Neural progenitor cell (in vitro differentiated cells): ENCODE measurements around the gene NQO2. TPM values are rescaled to one million over a fixed set of nuclear protein-coding genes. Genes with fewer than 3 reads are reported as not detected.
A peak's percentile ranks its signal among the peaks of the same experiment; 100 is the strongest.
"Not testable (repeated sequence)": the region's sequence is repeated elsewhere in the genome, so short reads cannot be mapped to it uniquely, and the experiment has no call there.

Source experiments
- DNase-seq: peaks from one replicate; pipeline ENCODE4 v3.0.0-alpha.2; 2016; ENCODE audit warnings: low spot score
- H2AFZ ChIP-seq: fragments of 200-600 bp; sonication (generic); replicated peaks from 2 replicates; pipeline ENCODE4 v1.6.1; 2016; ENCODE audit warnings: antibody characterized with exemption
- H3F3A ChIP-seq: fragments of 200-600 bp; sonication (generic); 2 replicates; pipeline ENCODE4 v1.6.1; 2016; ENCODE audit warnings: antibody characterized with exemption, low read depth
- H3K27ac ChIP-seq: fragments of 200-600 bp; sonication (generic); 2 replicates; pipeline ENCODE4 v1.5.1; 2016; ENCODE audit warnings: mild to moderate bottlenecking
- H3K27me3 ChIP-seq: fragments of 200-600 bp; sonication (generic); 2 replicates; pipeline ENCODE4 v1.6.1; 2016; ENCODE audit warnings: mild to moderate bottlenecking, moderate library complexity
- H3K36me3 ChIP-seq: fragments of 200-600 bp; sonication (generic); 2 replicates; pipeline ENCODE4 v1.5.1; 2016
- H3K4me1 ChIP-seq: fragments of 200-600 bp; sonication (generic); 2 replicates; pipeline ENCODE4 v1.6.1; 2016; ENCODE audit warnings: mixed run types
- H3K4me2 ChIP-seq: fragments of 200-600 bp; sonication (generic); 2 replicates; pipeline ENCODE4 v1.6.1; 2016
- H3K4me3 ChIP-seq: fragments of 200-600 bp; sonication (generic); 2 replicates; pipeline ENCODE4 v1.5.1; 2016
- H3K79me2 ChIP-seq: fragments of 200-600 bp; sonication (generic); 2 replicates; pipeline ENCODE4 v1.6.1; 2016; ENCODE audit warnings: low read depth
- H3K9ac ChIP-seq: fragments of 200-600 bp; sonication (generic); 2 replicates; pipeline ENCODE4 v1.6.1; 2016
- H3K9me3 ChIP-seq: fragments of 200-600 bp; sonication (generic); 2 replicates; pipeline ENCODE4 v1.5.1; 2016; ENCODE audit warnings: low read depth
- H4K20me1 ChIP-seq: fragments of 200-600 bp; sonication (generic); 2 replicates; pipeline ENCODE4 v1.6.1; 2016; ENCODE audit warnings: low read depth
- H3K27ac Mint-ChIP-seq: 3 replicates; pipeline ENCODE4 v1.8.0; 2021; ENCODE audit warnings: mixed read lengths
- H3K27me3 Mint-ChIP-seq: 2 replicates; pipeline ENCODE4 v1.8.0; 2022; ENCODE audit warnings: low read depth, mild to moderate bottlenecking, inconsistent platforms, moderate library complexity, mixed read lengths; ENCODE audit not compliant: insufficient read depth
- H3K36me3 Mint-ChIP-seq: 3 replicates; pipeline ENCODE4 v1.8.0; 2021; ENCODE audit warnings: mixed read lengths
- H3K4me1 Mint-ChIP-seq: 3 replicates; pipeline ENCODE4 v1.8.0; 2021; ENCODE audit warnings: mixed read lengths
- H3K4me3 Mint-ChIP-seq: 3 replicates; pipeline ENCODE4 v1.8.0; 2021; ENCODE audit warnings: mild to moderate bottlenecking, moderate library complexity, mixed read lengths
- H3K9me3 Mint-ChIP-seq: 3 replicates; pipeline ENCODE4 v1.8.0; 2020; ENCODE audit warnings: mixed read lengths
- CTCF ChIP-seq: fragments of 200-600 bp; sonication (generic); IDR thresholded peaks from 2 replicates; pipeline ENCODE4 v1.5.1; 2017; ENCODE audit warnings: antibody characterized with exemption, mild to moderate bottlenecking
- EZH2 ChIP-seq: fragments of 200-600 bp; sonication (generic); IDR thresholded peaks from 2 replicates; pipeline ENCODE4 v1.6.1; 2017; ENCODE audit warnings: antibody characterized with exemption, mild to moderate bottlenecking, moderate library complexity
- EZH2phosphoT487 ChIP-seq: fragments of 200-600 bp; sonication (generic); IDR thresholded peaks from 2 replicates; pipeline ENCODE4 v1.6.1; 2017; ENCODE audit warnings: antibody characterized with exemption
- total RNA-seq: library from RNA; depleted of rRNA; stranded (reverse); fragments of >200 nt; gene quantifications from 2 replicates; pipeline ENCODE4 v1.2.3, GENCODE V29; 2015; ENCODE audit warnings: low replicate concordance

Gene NQO2
- total RNA-seq, 1 donor from 2014 or later: 19.5 TPM

- Histone ChIP-seq H3K27ac (no peak overlapping the region), H2AFZ (no peak overlapping the region), H3K4me1 (peaks cover 12% of the 10 kb centered on the region), H3K36me3 (no peaks in the 10 kb centered on the region), H4K20me1 (no peaks in the 10 kb centered on the region), H3K27me3 (peaks cover 25% of the 10 kb centered on the region), H3K9ac (no peak overlapping the region), H3K9me3 (no peaks in the 10 kb centered on the region), H3K79me2 (no peaks in the 10 kb centered on the region), H3K4me2 (no peak overlapping the region), H3K4me3 (no peak overlapping the region), H3F3A (peaks cover 10% of the 10 kb centered on the region)
- Mint-ChIP-seq H3K4me3 (peak overlapping the region; percentile 91), H3K9me3 (no peaks in the 10 kb centered on the region), H3K27me3 (peaks cover 4% of the 10 kb centered on the region), H3K36me3 (peaks cover 19% of the 10 kb centered on the region), H3K4me1 (peaks cover 31% of the 10 kb centered on the region), H3K27ac (no peak overlapping the region)
- no peak for TF ChIP-seq EZH2
- TF ChIP-seq CTCF: no peak
- no peak for TF ChIP-seq EZH2phosphoT487
- no peak for DNase-seq
Measured at GRCh38 chr6:3001146-3001772, 1.6 kb downstream of the NQO2 start.

GRCh38 chr6:3001773-3002293 is 2.1 kb downstream of the NQO2 start:
- peak; percentile 66 for DNase-seq
- no peak overlapping the region for H3K27ac ChIP-seq
- H3K9ac ChIP-seq: no peak overlapping the region
- H3K9me3 ChIP-seq: no peaks in the 10 kb centered on the region
- Mint-ChIP-seq H3K27ac (no peak overlapping the region), H3K4me3 (peak overlapping the region; percentile 16), H3K27me3 (peaks cover 4% of the 10 kb centered on the region), H3K36me3 (peaks cover 24% of the 10 kb centered on the region), H3K4me1 (peaks cover 31% of the 10 kb centered on the region), H3K9me3 (no peaks in the 10 kb centered on the region)
- H3K79me2 ChIP-seq: no peaks in the 10 kb centered on the region
- no peaks in the 10 kb centered on the region for H4K20me1 ChIP-seq
- H3K4me2 ChIP-seq: no peak overlapping the region
- no peaks in the 10 kb centered on the region for H3K36me3 ChIP-seq
- H3K4me3 ChIP-seq: no peak overlapping the region
- peaks cover 10% of the 10 kb centered on the region for H3F3A ChIP-seq
- H3K27me3 ChIP-seq: peaks cover 25% of the 10 kb centered on the region
- TF ChIP-seq EZH2: no peak
- peak; percentile 63 for TF ChIP-seq CTCF
- H2AFZ ChIP-seq: no peak overlapping the region
- H3K4me1 ChIP-seq: peaks cover 12% of the 10 kb centered on the region

- not testable (repeated sequence) for H3K9me3 ChIP-seq, H3K36me3 ChIP-seq, H3K9me3 Mint-ChIP-seq, H3K79me2 ChIP-seq, DNase-seq, H3K27me3 Mint-ChIP-seq, H3K27ac ChIP-seq, H4K20me1 ChIP-seq, H3K4me3 Mint-ChIP-seq, H3K27ac Mint-ChIP-seq, H2AFZ ChIP-seq, H3K4me2 ChIP-seq, H3K9ac ChIP-seq, H3K4me3 ChIP-seq
- H3K27me3 ChIP-seq: peaks cover 25% of the 10 kb centered on the region
- H3K36me3 Mint-ChIP-seq: peaks cover 35% of the 10 kb centered on the region
- H3F3A ChIP-seq: peaks cover 17% of the 10 kb centered on the region
- peaks cover 19% of the 10 kb centered on the region for H3K4me1 ChIP-seq
- H3K4me1 Mint-ChIP-seq: peaks cover 31% of the 10 kb centered on the region
Measured at GRCh38 chr6:3003226-3003625, 3.5 kb downstream of the NQO2 start.

GRCh38 chr6:3005077-3005476 is 5.4 kb downstream of the NQO2 start:
- no peak overlapping the region for H2AFZ ChIP-seq
- no peak for DNase-seq
- peaks cover 33% of the 10 kb centered on the region for H3K4me1 Mint-ChIP-seq
- no peak overlapping the region for H3K4me3 Mint-ChIP-seq
- peaks cover 10% of the 10 kb centered on the region for H3F3A ChIP-seq
- H3K79me2 ChIP-seq: no peaks in the 10 kb centered on the region
- no peak overlapping the region for H3K9ac ChIP-seq
- no peak overlapping the region for H3K4me3 ChIP-seq
- H4K20me1 ChIP-seq: no peaks in the 10 kb centered on the region
- H3K27ac Mint-ChIP-seq: no peak overlapping the region
- H3K36me3 Mint-ChIP-seq: peaks cover 50% of the 10 kb centered on the region
- H3K27ac ChIP-seq: no peak overlapping the region
- no peaks in the 10 kb centered on the region for H3K36me3 ChIP-seq
- peaks cover 4% of the 10 kb centered on the region for H3K27me3 Mint-ChIP-seq
- H3K27me3 ChIP-seq: peaks cover 12% of the 10 kb centered on the region
- H3K9me3 Mint-ChIP-seq: peaks cover 9% of the 10 kb centered on the region
- H3K9me3 ChIP-seq: no peaks in the 10 kb centered on the region
- peaks cover 15% of the 10 kb centered on the region for H3K4me1 ChIP-seq
- H3K4me2 ChIP-seq: no peak overlapping the region
- TF ChIP-seq EZH2phosphoT487: no peak
